ENCODE data around the gene ADCY1. TPM values are rescaled to one million over a fixed set of nuclear protein-coding genes. Genes with fewer than 3 reads are reported as not detected.

Gene ADCY1
- total and polyA plus RNA-seq, 2 donors (not counting 1 experiment from before 2014, with no cell fraction given), result 0.23 to 2.5 TPM

DNA sequence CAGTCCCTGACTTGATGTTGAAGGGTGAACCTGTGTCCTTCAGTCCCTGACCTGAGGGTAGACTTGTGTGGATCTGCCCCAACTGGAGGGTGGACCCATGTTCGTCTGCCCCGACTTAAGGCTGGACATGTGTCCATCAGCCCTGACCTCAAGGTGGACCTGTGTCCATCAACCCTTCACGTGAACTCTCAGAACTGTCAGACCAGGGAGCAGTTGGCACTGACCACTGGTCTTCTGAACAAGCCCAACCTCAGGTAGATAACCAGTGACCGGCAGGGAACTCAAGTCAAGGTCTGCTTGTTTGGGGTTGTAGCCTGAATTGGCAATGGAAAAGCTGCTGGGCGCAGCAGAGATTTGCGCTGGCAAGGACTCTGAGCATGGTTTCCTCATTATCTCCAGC lies 96.5 kb downstream of the ADCY1 start:
- H3K4me3 ChIP-seq (replicated peaks in 1 of 4; ENCODE audit: control extremely low read depth in 1 of 4, insufficient read depth in 1 of 4, low read depth in 3 of 4, low read length in 4 of 4), result no peak overlapping the region
- peaks cover 2% of the 10 kb centered on the region for H3K27me3 ChIP-seq (ENCODE audit: control insufficient read depth, insufficient read depth, low read length)
- no peaks in the 10 kb centered on the region for H3K36me3 ChIP-seq (ENCODE audit: control insufficient read depth, insufficient read depth, low read length)
- DNase-seq (ENCODE audit: low read depth in 2 of 2), result no peak
- H2AFZ ChIP-seq (ENCODE audit: low read length), result no peak overlapping the region
- H3K4me1 ChIP-seq (ENCODE audit: control insufficient read depth, extremely low read depth, insufficient read depth, low read length), result no peaks in the 10 kb centered on the region
- TF ChIP-seq, protein P1, sequence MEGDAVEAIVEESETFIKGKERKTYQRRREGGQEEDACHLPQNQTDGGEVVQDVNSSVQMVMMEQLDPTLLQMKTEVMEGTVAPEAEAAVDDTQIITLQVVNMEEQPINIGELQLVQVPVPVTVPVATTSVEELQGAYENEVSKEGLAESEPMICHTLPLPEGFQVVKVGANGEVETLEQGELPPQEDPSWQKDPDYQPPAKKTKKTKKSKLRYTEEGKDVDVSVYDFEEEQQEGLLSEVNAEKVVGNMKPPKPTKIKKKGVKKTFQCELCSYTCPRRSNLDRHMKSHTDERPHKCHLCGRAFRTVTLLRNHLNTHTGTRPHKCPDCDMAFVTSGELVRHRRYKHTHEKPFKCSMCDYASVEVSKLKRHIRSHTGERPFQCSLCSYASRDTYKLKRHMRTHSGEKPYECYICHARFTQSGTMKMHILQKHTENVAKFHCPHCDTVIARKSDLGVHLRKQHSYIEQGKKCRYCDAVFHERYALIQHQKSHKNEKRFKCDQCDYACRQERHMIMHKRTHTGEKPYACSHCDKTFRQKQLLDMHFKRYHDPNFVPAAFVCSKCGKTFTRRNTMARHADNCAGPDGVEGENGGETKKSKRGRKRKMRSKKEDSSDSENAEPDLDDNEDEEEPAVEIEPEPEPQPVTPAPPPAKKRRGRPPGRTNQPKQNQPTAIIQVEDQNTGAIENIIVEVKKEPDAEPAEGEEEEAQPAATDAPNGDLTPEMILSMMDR (conservative IDR thresholded peaks at IDR 0.05 in 1 of 2, IDR thresholded peaks at IDR 0.05 in 1 of 2; ENCODE audit: low read depth in 1 of 2, low read length in 2 of 2), result no peak
- no peak for TF ChIP-seq EZH2 (IDR thresholded peaks at IDR 0.05; ENCODE audit: low read length, missing control alignments)
- no peaks in the 10 kb centered on the region for H3K9me3 ChIP-seq (ENCODE audit: control insufficient read depth, insufficient read depth, low read depth, low read length)
- H3K27ac ChIP-seq (ENCODE audit: insufficient read depth, low read length), result no peak overlapping the region
- no peak overlapping the region for H3K4me2 ChIP-seq (ENCODE audit: extremely low read depth, insufficient read depth, low read length)
- no peaks in the 10 kb centered on the region for H4K20me1 ChIP-seq (ENCODE audit: control insufficient read depth, extremely low read depth, insufficient read depth, low read length)
- no peaks in the 10 kb centered on the region for H3K79me2 ChIP-seq (ENCODE audit: control insufficient read depth, insufficient read depth, low read length)
- H3K9ac ChIP-seq (ENCODE audit: insufficient read depth, low read length), result no peak overlapping the region

DNA sequence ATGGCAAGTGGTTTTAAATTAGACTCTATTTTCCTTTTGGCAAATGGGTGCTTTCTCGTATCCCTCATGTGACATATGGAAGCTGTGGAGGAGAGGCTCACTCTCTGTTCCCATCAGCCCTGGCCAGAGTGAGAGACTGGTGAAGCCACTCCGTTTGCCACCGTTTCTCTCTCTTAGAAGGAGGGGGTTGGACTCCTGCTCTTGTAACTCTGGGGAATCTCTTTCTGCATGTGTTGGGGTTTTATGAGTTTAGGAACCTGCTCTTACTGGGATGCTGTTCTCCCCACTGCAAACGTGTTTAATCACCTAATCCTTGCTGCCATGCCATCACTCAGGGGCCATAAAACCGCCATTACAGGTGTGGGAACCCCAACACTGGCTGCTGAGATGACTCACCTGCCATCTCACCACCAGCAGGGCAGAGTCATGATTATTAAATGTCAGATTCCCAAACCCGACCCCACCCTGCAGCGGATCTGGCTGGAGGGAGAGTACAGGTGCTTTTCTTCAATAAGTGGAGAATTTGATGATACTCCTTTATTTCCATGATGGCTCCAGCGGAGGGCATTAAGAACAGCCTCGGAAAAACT lies 103.2 kb downstream of the ADCY1 start:
- Histone ChIP-seq H3K27me3 (ENCODE audit: control insufficient read depth, insufficient read depth, low read length) (peaks cover 6% of the 10 kb centered on the region), H3K4me1 (ENCODE audit: control insufficient read depth, extremely low read depth, insufficient read depth, low read length) (no peaks in the 10 kb centered on the region), H3K36me3 (ENCODE audit: control insufficient read depth, insufficient read depth, low read length) (no peaks in the 10 kb centered on the region), H3K4me3 (replicated peaks in 1 of 4; ENCODE audit: control extremely low read depth in 1 of 4, insufficient read depth in 1 of 4, low read depth in 3 of 4, low read length in 4 of 4) (no peak overlapping the region), H3K27ac (ENCODE audit: insufficient read depth, low read length) (no peak overlapping the region), H2AFZ (ENCODE audit: low read length) (no peak overlapping the region), H3K79me2 (ENCODE audit: control insufficient read depth, insufficient read depth, low read length) (no peaks in the 10 kb centered on the region), H4K20me1 (ENCODE audit: control insufficient read depth, extremely low read depth, insufficient read depth, low read length) (no peaks in the 10 kb centered on the region), H3K9me3 (ENCODE audit: control insufficient read depth, insufficient read depth, low read depth, low read length) (no peaks in the 10 kb centered on the region), H3K9ac (ENCODE audit: insufficient read depth, low read length) (no peak overlapping the region), H3K4me2 (ENCODE audit: extremely low read depth, insufficient read depth, low read length) (no peak overlapping the region)
- no peak for DNase-seq (ENCODE audit: low read depth in 2 of 2)
- no peak for TF ChIP-seq EZH2 (IDR thresholded peaks at IDR 0.05; ENCODE audit: low read length, missing control alignments)

DNA sequence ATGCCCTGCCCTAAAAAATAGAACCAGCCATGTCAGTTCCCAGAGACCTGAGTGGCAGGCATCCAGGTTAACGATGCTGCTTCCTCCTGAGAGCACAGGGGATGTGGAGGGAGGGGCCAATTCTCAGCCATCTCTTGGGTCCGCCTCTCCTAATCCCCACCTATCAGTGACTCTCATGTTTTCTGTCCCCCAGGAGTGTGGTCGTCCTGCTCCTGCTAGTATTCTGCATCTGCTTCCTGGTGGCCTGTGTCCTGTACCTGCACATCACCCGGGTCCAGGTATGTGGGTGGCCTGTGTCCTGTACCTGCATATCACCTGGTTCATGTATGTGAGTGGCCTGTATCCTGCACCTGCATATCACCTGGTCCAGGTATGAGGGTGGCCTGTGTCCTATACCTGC lies 105.3 kb downstream of the ADCY1 start:
- H3K4me3 ChIP-seq (replicated peaks in 1 of 4; ENCODE audit: control extremely low read depth in 1 of 4, insufficient read depth in 1 of 4, low read depth in 3 of 4, low read length in 4 of 4), result no peak overlapping the region
- H3K9ac ChIP-seq (ENCODE audit: insufficient read depth, low read length), result no peak overlapping the region
- no peak overlapping the region for H3K27ac ChIP-seq (ENCODE audit: insufficient read depth, low read length)
- peaks cover 6% of the 10 kb centered on the region for H3K27me3 ChIP-seq (ENCODE audit: control insufficient read depth, insufficient read depth, low read length)
- no peak for TF ChIP-seq EZH2 (IDR thresholded peaks at IDR 0.05; ENCODE audit: low read length, missing control alignments)
- TF ChIP-seq, protein P1 (conservative IDR thresholded peaks at IDR 0.05 in 1 of 2, IDR thresholded peaks at IDR 0.05 in 1 of 2; ENCODE audit: low read depth in 1 of 2, low read length in 2 of 2), result no peak
- H4K20me1 ChIP-seq (ENCODE audit: control insufficient read depth, extremely low read depth, insufficient read depth, low read length), result no peaks in the 10 kb centered on the region
- H3K4me2 ChIP-seq (ENCODE audit: extremely low read depth, insufficient read depth, low read length), result no peak overlapping the region
- no peaks in the 10 kb centered on the region for H3K9me3 ChIP-seq (ENCODE audit: control insufficient read depth, insufficient read depth, low read depth, low read length)
- H3K4me1 ChIP-seq (ENCODE audit: control insufficient read depth, extremely low read depth, insufficient read depth, low read length), result no peaks in the 10 kb centered on the region
- H3K36me3 ChIP-seq (ENCODE audit: control insufficient read depth, insufficient read depth, low read length), result no peaks in the 10 kb centered on the region
- no peak for DNase-seq (ENCODE audit: low read depth in 2 of 2)
- no peak overlapping the region for H2AFZ ChIP-seq (ENCODE audit: low read length)
- H3K79me2 ChIP-seq (ENCODE audit: control insufficient read depth, insufficient read depth, low read length), result no peaks in the 10 kb centered on the region
